HAP-1 (cell line): ENCODE data around the gene BNC2.
"Not testable (repeated sequence)": the region's sequence is repeated elsewhere in the genome, so short reads cannot be mapped to it uniquely, and the experiment has no call there.

Experiments
- DNase-seq, 2 experiments: peaks; one replicate each; pipeline ENCODE4 v3.0.0-alpha.2; 2016 to 2020; ENCODE audit warnings: low spot score in 2 of 2
- H3K27me3 ChIP-seq: fragments of 250-450 bp; sonication (Bioruptor Pico); 2 replicates; pipeline ENCODE4 v1.5.1; 2020; ENCODE audit warnings: low read depth, mild to moderate bottlenecking, moderate library complexity
- H3K36me3 ChIP-seq: fragments of 250-450 bp; sonication (Bioruptor Pico); replicated peaks from 2 replicates; pipeline ENCODE4 v1.5.1; 2020; ENCODE audit warnings: mild to moderate bottlenecking
- H3K4me1 ChIP-seq: fragments of 250-450 bp; sonication (Bioruptor Pico); 2 replicates; pipeline ENCODE4 v1.5.1; 2020; ENCODE audit warnings: mild to moderate bottlenecking
- H3K4me3 ChIP-seq: fragments of 250-450 bp; sonication (Bioruptor Pico); 2 replicates; pipeline ENCODE4 v1.5.1; 2020; ENCODE audit warnings: mild to moderate bottlenecking, moderate library complexity
- H3K9me3 ChIP-seq: fragments of 250-450 bp; sonication (Bioruptor Pico); 2 replicates; pipeline ENCODE4 v1.5.1; 2020; ENCODE audit warnings: mild to moderate bottlenecking, moderate library complexity
- in situ Hi-C: fragments of 300-500 bp; cut with MboI; formaldehyde crosslinking; loops from 3 replicates; pipeline ENCODE4 v1.14.3; 2020; ENCODE audit warnings: low sequenced_read_pairs, inconsistent platforms, mixed read lengths

The BNC2 gene, protein sequence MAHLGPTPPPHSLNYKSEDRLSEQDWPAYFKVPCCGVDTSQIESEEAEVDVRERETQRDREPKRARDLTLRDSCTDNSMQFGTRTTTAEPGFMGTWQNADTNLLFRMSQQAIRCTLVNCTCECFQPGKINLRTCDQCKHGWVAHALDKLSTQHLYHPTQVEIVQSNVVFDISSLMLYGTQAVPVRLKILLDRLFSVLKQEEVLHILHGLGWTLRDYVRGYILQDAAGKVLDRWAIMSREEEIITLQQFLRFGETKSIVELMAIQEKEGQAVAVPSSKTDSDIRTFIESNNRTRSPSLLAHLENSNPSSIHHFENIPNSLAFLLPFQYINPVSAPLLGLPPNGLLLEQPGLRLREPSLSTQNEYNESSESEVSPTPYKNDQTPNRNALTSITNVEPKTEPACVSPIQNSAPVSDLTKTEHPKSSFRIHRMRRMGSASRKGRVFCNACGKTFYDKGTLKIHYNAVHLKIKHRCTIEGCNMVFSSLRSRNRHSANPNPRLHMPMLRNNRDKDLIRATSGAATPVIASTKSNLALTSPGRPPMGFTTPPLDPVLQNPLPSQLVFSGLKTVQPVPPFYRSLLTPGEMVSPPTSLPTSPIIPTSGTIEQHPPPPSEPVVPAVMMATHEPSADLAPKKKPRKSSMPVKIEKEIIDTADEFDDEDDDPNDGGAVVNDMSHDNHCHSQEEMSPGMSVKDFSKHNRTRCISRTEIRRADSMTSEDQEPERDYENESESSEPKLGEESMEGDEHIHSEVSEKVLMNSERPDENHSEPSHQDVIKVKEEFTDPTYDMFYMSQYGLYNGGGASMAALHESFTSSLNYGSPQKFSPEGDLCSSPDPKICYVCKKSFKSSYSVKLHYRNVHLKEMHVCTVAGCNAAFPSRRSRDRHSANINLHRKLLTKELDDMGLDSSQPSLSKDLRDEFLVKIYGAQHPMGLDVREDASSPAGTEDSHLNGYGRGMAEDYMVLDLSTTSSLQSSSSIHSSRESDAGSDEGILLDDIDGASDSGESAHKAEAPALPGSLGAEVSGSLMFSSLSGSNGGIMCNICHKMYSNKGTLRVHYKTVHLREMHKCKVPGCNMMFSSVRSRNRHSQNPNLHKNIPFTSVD

DNA sequence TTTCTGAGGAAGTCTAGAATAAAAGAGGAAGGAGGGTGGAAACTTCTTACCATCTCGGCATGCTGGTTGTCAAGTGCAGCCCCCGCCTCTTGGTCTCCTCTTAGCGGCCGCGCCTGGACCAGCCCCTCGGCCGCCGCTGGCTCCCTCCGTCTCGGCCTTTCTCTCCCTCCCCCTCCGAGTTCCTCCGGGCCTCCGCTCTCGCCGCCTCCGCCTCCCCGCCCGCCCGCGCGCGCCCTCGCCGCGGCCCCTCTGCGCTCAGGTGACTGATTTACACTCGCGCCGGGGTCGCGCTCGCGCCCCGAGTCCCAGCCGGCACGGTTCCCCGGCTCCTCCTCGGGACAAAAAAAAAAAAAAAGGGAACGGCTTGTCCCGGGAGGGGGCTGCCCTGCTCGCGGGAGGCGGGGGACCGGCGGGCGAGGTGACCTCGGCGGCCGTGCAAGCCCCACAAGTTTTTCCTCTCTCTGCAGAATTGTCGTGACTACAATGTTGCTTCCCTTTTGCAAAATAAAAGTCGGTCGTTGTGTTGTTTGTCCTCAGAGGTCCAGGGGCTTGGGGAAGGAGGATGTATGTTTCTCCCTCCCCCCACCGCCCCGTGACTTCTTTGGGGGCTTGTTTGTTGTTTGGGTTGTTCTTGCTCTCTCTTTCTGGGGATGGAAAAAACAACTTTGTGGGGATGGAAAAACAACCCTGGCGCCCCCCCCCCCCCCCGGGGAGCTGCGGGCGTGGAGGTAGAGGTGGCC lies at the start of gene BNC2:
Gene BNC2, minus strand, starts transcription at position 75 of the 740 bp plus-strand sequence. Its CDS starts 22 bp downstream, at position 53.
- H3K4me3 ChIP-seq, result peak within 1 kb of the TSS; percentile 51
- no peaks in the 10 kb centered on the region for H3K27me3 ChIP-seq
- H3K9me3 ChIP-seq, result no peaks in the 10 kb centered on the region
- peaks cover 23% of the 10 kb centered on the region for H3K4me1 ChIP-seq
- in situ Hi-C loops, result no loop called here
- H3K36me3 ChIP-seq, result no peaks in the 10 kb centered on the region
- DNase-seq, result peak; percentile 60 to 80

DNA sequence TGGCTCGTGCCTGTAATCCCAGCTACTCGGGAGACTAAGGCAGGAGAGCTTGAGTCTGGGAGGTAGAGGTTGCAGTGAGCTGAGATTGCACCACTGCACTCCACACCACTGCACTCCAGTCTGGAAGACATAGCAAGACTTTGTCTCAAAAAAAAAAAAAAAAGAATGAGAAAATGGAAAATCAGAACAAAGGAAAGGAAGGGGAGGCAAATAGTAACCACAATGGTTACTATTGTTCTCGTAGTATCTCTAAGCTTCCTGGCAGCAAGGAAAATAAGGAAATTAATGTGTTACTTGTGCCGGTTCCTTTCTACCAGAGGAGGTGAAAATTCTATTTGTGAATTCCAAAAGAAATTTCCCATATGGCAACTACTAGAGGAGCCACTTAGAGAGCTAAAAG lies 48.5 kb upstream of the BNC2 start:
- H3K9me3 ChIP-seq, result no peaks in the 10 kb centered on the region; the same call in 1 of the 2 replicates
- no peaks in the 10 kb centered on the region for H3K36me3 ChIP-seq
- in situ Hi-C loops, result no loop called here
- no peaks in the 10 kb centered on the region for H3K4me1 ChIP-seq
- no peak for DNase-seq
- no peaks in the 10 kb centered on the region for H3K27me3 ChIP-seq
- H3K4me3 ChIP-seq, result no peak overlapping the region

DNA sequence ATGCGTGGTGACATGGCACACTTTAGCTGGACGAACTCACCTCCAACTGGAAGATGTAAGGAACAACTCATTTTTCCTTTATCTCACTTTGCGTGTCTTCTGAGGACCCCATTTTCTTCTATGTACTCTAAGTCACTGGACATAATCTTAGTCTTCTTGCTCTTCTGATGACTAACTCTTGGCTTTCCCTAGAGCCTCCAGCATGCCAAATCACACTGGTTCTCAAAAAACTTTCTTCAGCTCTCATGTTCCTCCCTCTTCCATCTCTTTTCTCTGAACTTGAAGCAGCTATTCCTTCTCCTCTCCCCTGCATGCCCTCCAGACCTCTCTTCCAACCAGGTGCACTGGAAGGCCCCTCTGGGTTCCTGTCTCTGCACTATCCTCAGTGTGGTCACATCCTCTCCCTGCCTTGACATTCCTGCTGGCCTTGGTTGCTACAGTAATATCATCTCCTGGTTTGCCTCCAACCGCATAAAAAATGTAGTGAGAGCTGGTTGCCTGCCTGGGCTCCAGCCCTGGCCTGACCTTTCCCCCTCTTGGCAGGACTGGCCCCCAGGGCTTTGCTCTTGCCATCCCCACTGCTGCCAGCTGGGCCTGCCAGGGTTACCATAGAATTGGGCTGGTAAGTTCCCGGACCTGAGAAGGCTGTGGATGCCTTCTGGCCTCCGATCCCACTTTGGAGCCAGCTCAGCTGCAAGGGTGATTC lies 44.8 kb upstream of the BNC2 start:
- no peaks in the 10 kb centered on the region for H3K27me3 ChIP-seq
- in situ Hi-C loops, result no loop called here

DNA sequence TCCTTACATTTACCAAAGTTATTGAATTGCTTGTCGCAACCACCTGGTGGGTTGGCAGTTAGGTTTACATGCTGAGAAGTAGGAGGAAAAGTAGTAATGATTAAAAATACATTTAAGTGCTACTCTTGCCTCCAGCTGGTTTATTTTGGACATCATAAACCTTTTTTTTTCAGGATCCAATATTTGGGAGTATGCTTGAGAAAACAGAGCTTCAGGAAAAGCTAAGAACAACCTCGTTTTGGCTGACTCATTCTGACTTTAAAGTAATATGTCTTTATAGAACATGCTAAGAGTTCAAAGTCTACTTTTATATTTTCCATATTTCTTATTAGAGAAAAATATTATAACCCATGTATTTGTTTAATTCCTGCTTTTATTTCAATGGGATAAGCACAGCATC lies 41.7 kb upstream of the BNC2 start:
- H3K9me3 ChIP-seq, result no peaks in the 10 kb centered on the region
- H3K36me3 ChIP-seq, result no peaks in the 10 kb centered on the region
- no peaks in the 10 kb centered on the region for H3K27me3 ChIP-seq
- in situ Hi-C loops, result no loop called here
- no peaks in the 10 kb centered on the region for H3K4me1 ChIP-seq
- no peak for DNase-seq
- H3K4me3 ChIP-seq, result no peak overlapping the region

More for the DNA sequence above, 44.8 kb upstream of the BNC2 start:
- Histone ChIP-seq H3K9me3 (no peaks in the 10 kb centered on the region; the same call in 1 of the 2 replicates), H3K4me1 (no peaks in the 10 kb centered on the region), H3K4me3 (no peak overlapping the region), H3K36me3 (no peaks in the 10 kb centered on the region)
- DNase-seq, result no peak

DNA sequence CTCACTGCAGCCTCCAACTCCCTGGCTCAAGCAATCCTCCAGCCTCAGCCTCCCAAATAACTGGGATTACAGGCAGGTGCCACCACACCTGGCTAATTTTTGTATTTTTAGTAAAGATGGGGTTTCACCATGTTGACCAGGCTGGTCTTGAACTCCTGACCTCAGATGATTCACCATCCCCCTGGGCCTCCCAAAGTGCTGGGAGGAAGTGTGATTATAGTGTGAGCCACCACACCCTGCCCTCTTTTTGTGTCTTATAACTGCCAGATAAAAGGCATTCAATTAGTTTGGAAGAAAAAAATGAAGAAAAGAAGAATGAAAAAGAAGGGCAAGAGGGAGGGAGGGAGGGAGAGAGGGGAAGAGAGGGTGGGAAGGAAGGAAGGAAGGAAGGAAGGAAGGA lies 37.7 kb upstream of the BNC2 start:
- DNase-seq, H3K4me1 ChIP-seq, H3K4me3 ChIP-seq, in situ Hi-C loops, H3K27me3 ChIP-seq, H3K36me3 ChIP-seq, H3K9me3 ChIP-seq: not testable (repeated sequence)

DNA sequence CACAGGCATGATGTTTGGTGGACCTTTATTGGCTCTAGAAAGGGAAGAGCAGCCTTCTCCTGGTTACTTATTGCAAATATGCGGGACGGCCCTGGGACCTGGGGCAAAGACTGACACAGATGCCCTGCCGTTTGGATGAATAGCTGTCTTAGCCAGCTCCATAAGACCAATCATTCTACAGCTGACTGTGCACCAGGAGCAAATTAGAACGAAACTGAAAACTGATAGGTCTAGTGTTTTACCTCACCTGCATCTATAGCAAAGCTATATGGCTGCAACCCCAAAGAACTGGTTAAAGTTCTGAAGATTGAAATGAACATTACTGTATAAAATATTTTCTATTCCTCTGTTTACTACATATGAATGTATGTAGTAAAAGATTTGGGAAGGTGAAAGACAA lies 34.2 kb upstream of the BNC2 start:
- H3K4me1 ChIP-seq, result no peaks in the 10 kb centered on the region
- no peak overlapping the region for H3K4me3 ChIP-seq
- no peaks in the 10 kb centered on the region for H3K36me3 ChIP-seq
- no peaks in the 10 kb centered on the region for H3K27me3 ChIP-seq
- DNase-seq, result no peak
- in situ Hi-C loops, result no loop called here
- no peaks in the 10 kb centered on the region for H3K9me3 ChIP-seq

DNA sequence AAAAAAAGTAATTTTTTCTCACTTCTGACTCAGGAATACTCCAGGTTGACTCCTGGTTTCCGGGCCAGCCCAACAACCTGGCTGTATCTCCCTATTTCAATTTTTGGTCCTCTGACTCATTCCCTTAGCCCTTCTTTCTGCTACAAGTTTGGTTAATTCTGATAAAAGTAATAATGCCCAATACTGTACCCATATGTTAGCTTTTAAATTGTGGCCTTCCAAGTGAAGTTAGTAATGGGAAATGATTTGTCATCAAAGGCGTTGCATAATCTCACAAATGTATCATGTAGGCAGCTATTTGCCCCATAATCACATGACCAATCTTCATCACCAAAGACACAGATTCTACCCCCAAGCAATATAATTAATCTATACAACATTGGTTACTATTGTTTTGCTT lies 31.1 kb upstream of the BNC2 start:
- in situ Hi-C loops, result no loop called here
- H3K4me1 ChIP-seq, result no peaks in the 10 kb centered on the region
- no peaks in the 10 kb centered on the region for H3K27me3 ChIP-seq
- H3K4me3 ChIP-seq, result no peak overlapping the region
- H3K9me3 ChIP-seq, result no peaks in the 10 kb centered on the region
- no peaks in the 10 kb centered on the region for H3K36me3 ChIP-seq
- DNase-seq, result no peak

DNA sequence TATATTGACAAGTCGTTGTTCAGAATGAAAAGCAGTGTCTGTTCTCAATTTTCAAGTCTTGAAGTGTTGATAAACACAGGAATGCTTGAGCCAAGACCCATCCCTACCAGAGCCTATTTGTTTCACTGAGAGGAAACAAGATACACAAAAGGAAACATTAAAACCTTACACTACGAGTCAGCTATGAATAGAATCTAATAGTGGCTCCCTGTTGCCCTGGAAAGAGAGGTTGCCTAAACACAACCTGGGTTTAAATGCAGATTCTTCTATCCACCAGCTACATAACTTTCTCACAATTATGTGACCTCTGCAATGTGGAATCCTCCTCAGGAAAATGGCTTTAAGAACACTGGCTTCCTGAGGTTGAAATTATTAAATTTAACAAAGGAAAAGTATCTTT lies 29.1 kb upstream of the BNC2 start:
- H3K9me3 ChIP-seq, result no peaks in the 10 kb centered on the region
- in situ Hi-C loops, result no loop called here
- H3K36me3 ChIP-seq, result no peaks in the 10 kb centered on the region
- no peak overlapping the region for H3K4me3 ChIP-seq
- no peak for DNase-seq
- H3K27me3 ChIP-seq, result no peaks in the 10 kb centered on the region
- no peaks in the 10 kb centered on the region for H3K4me1 ChIP-seq

DNA sequence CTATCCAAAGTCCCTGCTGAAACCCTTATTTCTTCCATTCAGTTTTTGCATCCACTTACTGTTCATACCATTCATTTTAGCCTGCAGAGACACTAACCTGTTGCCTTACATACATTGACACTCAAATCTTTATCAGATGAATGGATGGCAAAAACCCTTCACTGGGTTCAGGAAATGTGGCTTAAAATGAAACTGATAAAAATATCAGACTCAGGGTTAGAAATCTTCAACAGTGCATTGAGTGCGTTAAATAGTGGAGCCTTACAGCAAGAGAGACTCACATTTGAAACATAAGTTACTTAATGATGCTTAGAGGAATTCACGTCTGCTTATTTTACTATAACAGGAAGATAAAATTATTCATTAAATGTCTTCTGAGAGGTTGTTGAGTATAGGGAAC lies 28.0 kb upstream of the BNC2 start:
- in situ Hi-C loops, result no loop called here
- no peaks in the 10 kb centered on the region for H3K36me3 ChIP-seq
- no peaks in the 10 kb centered on the region for H3K27me3 ChIP-seq
- no peaks in the 10 kb centered on the region for H3K4me1 ChIP-seq
- H3K9me3 ChIP-seq, result no peaks in the 10 kb centered on the region
- no peak for DNase-seq
- no peak overlapping the region for H3K4me3 ChIP-seq

DNA sequence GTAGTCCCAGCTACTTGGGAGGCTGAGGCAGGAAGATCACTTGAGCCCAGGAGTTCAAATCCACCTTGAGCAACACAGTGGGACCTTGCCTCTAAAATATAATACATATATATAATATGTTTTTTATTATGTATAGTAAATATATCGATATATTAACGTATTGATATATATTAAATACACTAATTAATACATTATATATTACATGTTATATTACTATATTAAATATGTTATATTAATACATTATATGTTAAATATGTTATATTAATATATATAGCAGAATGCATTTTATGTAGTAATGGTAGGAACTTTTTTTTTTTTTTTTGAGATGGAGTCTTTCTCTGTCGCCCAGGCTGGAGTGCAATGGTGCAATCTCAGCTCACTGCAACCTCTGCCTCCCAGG lies 18.1 kb upstream of the BNC2 start:
- no peak for DNase-seq
- no peaks in the 10 kb centered on the region for H3K4me1 ChIP-seq
- no peaks in the 10 kb centered on the region for H3K36me3 ChIP-seq
- in situ Hi-C loops, result no loop called here
- no peaks in the 10 kb centered on the region for H3K27me3 ChIP-seq
- H3K4me3 ChIP-seq, result no peak overlapping the region
- H3K9me3 ChIP-seq, result no peaks in the 10 kb centered on the region

DNA sequence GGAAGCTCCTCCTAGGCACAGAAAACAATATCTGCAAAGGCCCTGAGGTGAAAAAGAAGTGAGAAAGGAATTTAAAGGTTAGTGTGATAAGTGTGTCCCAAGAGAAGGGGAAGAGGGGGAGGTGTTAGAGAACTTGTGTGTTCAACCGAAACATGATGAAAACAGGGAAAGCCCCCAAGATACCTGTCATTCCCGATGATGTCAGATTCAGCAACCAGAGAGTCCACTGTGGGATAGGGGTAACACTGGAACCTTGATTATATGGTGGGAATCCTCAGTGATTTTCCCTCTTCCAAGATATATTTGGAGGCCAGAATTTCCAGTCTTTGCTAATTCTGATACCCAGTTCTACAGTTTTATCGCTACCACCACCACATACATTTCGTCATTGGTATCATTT lies 15.5 kb upstream of the BNC2 start:
- in situ Hi-C loops, result no loop called here
- Histone ChIP-seq H3K27me3 (no peaks in the 10 kb centered on the region), H3K4me1 (no peaks in the 10 kb centered on the region), H3K9me3 (no peaks in the 10 kb centered on the region), H3K36me3 (no peaks in the 10 kb centered on the region), H3K4me3 (no peak overlapping the region)
- DNase-seq, result no peak

DNA sequence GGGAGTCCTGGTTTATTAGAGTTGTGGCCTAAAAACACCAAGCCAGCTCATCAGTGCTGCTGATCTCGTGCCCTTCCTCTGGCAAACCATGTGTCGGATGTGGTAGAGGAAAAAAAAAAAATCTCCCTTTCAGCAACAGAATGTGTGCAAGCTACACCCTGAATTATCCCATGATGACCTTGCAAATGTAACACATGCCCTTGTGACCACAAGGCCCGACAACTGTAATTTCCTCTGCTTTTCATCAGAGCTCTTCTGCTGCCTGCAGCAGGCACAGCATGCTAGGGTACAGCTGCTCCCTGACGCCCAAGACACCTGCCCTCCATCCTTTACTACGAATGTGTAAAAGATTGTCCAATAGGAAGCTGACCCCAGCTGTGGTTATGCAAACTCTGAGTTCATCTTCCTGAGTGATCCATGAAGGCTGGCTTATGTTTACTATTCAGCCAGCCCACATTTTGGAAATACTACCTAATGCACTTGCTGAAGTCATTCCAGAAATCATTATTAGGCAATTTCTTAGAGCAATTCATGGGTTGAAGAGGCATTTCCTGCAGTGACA lies 14.6 kb upstream of the BNC2 start:
- Histone ChIP-seq H3K9me3 (no peaks in the 10 kb centered on the region), H3K27me3 (no peaks in the 10 kb centered on the region), H3K4me3 (no peak overlapping the region), H3K36me3 (no peaks in the 10 kb centered on the region), H3K4me1 (no peaks in the 10 kb centered on the region)
- no peak for DNase-seq
- in situ Hi-C loops, result no loop called here

DNA sequence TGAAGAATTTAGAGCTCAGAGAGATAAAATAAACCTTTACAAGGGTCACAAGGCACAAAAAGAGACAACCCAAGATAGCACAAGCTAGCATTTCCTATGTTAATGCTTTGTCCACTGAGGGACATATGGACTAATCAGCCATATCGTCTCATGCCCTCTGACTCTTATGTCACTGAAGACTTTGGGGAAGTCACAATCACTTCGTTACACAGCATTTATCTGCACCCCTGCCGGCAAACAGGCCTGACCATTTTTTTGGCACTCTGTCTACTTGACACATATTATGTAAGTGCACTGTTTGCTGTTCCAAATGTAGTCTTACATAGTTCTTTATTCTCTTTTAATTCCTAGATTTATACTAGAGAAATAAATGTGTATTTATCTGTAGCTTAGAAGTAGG lies 13.9 kb upstream of the BNC2 start:
- no peaks in the 10 kb centered on the region for H3K27me3 ChIP-seq
- in situ Hi-C loops, result no loop called here
- H3K9me3 ChIP-seq, result no peaks in the 10 kb centered on the region
- DNase-seq, result no peak
- H3K4me3 ChIP-seq, result no peak overlapping the region
- H3K4me1 ChIP-seq, result no peaks in the 10 kb centered on the region
- H3K36me3 ChIP-seq, result no peaks in the 10 kb centered on the region
